ENCODE results near the gene DHX35.

DNA sequence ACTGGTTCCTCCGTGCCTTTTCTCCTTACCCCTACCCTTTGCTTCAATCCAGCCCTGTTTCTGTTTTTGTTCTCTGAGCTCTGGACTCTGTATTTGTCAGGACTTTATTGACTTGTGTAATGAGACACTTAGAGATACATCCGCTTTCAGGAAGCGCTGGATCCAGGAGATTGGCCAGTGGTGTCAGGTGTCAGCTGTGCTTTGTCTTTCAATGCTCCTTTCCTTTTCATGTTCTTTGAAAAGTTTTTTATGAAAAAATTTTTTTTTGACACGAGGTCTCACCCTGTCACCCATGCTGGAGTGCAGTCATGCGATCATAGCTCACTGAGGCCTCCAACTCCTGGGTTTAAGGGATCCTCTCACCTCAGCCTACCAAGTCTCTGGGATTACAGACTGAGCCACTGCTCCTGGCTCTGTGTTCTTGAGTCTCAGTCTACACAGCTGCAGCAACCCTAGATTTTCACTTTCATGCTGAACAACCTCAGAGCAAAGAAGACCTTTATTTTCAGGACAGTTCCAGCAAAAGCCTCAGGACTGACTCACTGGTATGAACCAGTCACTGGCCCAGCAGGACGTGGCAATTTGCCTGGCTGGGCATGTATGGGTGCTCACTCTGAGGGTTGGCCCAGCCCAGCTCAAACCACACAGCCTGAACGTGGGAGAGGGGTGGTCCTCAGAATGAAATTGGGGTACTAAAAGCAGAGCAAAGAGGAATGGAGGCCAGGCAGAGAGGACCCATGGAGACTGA is 108.5 kb downstream of the DHX35 start:
- TF ChIP-seq, protein P1, sequence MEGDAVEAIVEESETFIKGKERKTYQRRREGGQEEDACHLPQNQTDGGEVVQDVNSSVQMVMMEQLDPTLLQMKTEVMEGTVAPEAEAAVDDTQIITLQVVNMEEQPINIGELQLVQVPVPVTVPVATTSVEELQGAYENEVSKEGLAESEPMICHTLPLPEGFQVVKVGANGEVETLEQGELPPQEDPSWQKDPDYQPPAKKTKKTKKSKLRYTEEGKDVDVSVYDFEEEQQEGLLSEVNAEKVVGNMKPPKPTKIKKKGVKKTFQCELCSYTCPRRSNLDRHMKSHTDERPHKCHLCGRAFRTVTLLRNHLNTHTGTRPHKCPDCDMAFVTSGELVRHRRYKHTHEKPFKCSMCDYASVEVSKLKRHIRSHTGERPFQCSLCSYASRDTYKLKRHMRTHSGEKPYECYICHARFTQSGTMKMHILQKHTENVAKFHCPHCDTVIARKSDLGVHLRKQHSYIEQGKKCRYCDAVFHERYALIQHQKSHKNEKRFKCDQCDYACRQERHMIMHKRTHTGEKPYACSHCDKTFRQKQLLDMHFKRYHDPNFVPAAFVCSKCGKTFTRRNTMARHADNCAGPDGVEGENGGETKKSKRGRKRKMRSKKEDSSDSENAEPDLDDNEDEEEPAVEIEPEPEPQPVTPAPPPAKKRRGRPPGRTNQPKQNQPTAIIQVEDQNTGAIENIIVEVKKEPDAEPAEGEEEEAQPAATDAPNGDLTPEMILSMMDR (IDR thresholded peaks at IDR 0.05; ENCODE audit: low read depth, low read length) = no peak
- TF ChIP-seq MYC (IDR thresholded peaks at IDR 0.05; ENCODE audit: low read depth, low read length) = no peak

Data from NB4 (cell line).